Embryonic facial prominence (tissue), 1 donor: Measurements from ENCODE around the gene FAM20C.
"Not testable (repeated sequence)": the region's sequence is repeated elsewhere in the genome, so short reads cannot be mapped to it uniquely, and the experiment has no call there.

Experiments
- DNase-seq: peaks from one replicate; pipeline ENCODE4 v3.0.0-alpha.2; 2016; ENCODE audit errors: extremely low spot score

Gene FAM20C

GRCh38 chr7:191105-191980 lies 1.0 kb upstream of the FAM20C start:
- DNase-seq: no peak

- no peak for DNase-seq
Measured at GRCh38 chr7:192701-193480, 520 bp downstream of the FAM20C start.

GRCh38 chr7:193481-194251 lies 1.3 kb downstream of the FAM20C start:
- no peak for DNase-seq

DNA sequence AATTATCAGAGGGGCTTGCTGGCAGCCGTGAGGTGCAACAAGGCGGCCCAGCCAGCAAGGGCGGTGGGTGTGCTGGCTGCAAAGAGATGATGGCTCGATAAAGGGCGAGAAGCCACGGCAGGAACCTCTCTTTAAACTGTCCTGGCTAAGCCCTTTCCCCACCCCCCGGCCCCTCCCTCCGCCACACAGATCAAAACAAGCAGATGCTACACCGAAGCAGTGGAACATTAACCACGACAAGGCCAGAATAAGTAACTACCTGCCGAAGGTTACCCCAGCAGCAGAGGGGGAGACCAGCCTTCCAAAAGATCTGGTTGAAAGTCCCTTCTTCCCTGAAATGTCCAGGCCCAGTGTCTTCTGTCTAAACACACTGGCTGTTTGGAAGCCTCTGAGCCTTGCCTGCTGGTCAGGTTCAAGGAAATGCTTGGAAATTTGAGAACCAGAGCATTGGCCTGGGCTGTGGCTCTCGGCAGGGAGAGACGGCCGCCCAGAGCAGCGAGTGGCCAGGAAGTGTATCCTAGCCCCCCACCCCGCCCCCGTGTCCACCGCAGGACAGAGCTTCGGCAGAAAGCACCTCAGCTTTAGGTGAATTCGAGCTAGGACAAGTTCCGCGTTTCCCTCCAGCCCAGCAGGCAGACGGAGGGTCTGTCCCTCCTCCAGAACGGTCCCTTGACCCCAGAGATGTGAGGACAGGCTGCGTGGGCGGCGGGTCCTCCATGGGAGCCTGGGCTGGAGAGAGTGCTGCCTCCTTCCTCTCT lies 2.1 kb downstream of the FAM20C start:
- DNase-seq: no peak

GRCh38 chr7:195010-195829 lies 2.8 kb downstream of the FAM20C start:
- no peak for DNase-seq

- no peak for DNase-seq
Measured at GRCh38 chr7:195830-196128, 3.4 kb downstream of the FAM20C start.

GRCh38 chr7:196283-196682 lies 3.9 kb downstream of the FAM20C start:
- DNase-seq: no peak

DNA sequence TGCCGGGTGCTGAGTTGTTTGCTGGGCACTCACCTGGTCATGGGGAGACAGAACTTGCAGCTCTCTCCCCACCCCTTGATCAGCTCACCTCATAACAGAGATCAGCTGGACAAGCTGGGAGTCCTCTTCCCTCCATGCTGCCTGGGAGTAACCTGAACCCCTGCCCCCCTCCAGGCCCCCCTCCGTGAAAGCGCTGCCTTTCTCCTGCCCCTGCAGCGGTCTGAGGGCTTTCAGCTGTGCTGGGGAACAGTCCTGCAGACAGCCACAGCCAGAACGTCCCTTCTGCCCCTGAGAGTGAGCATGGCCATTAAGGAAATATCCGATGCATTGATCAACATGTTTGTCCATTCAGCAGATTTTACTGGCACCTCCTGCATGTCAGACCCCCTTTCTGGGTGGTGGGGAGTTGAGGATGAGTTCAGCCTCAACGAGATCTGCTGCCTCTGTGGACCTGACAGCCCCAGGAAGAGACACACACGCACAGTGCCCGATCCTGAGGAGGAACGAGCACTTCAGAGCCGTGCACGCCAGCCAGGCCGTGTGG lies 4.5 kb downstream of the FAM20C start:
- no peak for DNase-seq

DNA sequence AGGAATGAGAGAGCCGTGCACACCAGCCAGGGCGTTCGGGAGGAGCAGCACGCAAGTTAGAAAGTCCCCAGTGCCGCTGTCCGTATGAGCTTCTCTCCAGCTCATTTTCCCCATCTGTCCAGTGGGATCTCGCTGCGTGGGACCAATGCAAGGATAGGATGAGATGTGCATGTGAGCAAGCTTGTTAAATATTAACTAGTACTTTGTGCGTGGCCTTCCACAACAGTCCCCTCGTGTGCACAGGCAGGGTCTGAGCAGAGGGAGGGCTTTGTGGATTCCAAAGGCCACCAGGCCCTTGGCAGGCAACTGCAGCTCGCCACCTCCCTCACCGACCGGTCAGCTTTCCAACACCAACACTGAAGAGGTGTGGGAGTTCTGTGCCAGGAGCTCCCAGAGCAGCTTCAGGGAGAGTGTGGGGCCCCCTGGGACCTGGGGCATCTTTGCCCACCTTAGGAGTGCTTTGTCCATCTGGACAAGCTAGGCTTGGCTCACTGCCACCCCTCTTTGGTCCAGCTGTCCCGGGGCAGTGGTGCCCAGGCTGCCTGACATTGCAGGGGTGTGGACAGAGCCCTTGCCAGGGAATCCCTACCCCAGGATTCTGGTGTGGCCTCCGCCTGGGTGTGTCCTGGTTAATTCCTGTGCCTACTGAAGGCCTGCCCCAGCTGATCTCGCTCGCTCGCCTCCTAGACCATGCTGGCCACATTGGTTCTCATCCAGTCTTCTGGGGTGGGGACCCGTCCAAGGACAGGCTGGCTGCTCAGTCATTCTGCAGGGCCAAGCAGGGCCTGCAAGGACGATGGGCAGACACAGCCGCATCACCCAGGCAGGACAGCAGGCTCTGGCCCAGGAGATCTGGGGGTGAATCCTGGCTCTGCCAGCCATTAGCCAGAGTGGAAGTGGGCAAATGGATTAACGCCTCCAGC lies 5.3 kb downstream of the FAM20C start:
- no peak for DNase-seq

DNA sequence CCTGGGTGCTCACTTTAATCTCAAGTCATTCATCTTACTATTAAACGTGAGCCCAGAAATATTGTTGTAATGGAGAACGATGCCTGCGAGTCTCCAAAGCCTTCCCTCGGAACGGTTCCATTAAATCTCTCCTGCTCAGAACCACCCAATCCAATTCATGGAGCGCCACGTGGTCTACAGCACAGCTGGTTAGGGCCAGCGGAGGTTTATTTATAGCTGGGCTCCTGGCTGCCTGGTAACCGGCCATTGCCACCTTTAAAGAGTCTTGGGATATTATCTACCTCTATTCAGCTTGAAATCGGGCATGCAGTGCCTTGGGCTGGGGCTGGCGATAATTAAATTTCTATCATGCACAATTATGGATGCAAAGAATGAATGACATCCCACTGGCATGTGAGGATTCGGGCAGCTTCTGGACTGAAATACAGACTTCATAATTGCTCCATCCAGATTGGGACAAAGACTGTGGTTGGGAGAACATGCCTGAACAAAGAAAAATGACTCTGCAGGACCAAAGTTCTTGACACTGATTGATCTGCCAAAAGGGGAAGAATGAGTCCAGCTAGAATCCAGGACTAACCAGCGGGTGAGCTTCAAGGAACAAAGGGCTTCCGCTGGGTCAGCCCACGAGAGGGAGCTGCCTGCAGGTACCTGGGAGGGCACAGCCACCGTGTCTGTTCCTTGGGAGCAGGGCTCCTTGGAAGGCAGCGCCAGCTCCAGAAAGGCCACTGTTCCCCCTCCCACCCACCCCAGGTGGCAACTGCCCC lies 7.3 kb downstream of the FAM20C start:
- DNase-seq: no peak

- no peak for DNase-seq
Measured at GRCh38 chr7:200290-200689, 7.9 kb downstream of the FAM20C start.

GRCh38 chr7:200704-201103 lies 8.3 kb downstream of the FAM20C start:
- no peak for DNase-seq

- no peak for DNase-seq
Measured at GRCh38 chr7:204326-204725, 12.0 kb downstream of the FAM20C start.

DNA sequence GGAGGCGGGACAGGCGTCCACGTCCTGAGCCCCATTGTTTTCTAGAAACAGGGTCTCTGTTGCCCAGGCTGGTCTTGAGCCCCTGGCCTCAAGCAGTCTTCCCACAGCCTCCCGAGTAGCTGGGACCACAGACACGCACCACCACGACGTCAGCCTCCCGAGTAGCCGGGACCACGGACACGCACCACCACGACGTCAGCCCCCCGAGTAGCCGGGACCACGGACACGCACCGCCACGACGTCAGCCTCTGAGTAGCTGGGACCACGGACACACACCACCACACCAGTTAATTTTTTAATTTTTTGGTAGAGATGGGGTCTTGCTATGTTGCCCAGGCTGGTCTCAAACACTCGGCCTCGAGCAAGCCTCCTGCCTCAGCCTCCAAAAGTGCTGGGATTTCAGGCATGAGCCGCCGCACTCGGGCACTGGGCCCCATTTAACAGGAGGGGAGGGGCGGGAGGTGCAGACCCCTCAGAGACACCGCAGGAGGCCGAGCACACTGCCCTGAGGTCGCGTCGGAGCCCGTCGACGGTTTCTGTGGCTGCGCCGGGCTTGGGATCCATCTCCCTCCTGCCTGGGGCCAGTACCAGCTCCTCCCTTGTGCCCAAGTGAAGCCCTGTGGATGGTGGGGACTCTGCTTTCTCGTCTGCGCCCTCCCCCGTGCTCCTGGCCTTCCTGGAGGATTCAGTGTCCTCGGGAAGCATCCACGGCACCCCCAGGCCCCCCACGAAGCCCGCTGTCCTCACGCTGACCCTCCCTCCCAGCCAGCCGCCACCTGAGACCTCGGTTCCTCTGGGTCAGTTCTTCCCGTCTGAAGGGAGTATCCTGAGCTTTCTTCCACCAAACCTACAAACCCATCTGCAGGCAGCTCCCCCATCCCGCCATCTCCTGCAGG lies 13.0 kb downstream of the FAM20C start:
- DNase-seq: no peak

- not testable (repeated sequence) for DNase-seq
Measured at GRCh38 chr7:206351-206750, 14.0 kb downstream of the FAM20C start.

GRCh38 chr7:207418-208129 lies 15.2 kb downstream of the FAM20C start:
- DNase-seq: no peak

DNA sequence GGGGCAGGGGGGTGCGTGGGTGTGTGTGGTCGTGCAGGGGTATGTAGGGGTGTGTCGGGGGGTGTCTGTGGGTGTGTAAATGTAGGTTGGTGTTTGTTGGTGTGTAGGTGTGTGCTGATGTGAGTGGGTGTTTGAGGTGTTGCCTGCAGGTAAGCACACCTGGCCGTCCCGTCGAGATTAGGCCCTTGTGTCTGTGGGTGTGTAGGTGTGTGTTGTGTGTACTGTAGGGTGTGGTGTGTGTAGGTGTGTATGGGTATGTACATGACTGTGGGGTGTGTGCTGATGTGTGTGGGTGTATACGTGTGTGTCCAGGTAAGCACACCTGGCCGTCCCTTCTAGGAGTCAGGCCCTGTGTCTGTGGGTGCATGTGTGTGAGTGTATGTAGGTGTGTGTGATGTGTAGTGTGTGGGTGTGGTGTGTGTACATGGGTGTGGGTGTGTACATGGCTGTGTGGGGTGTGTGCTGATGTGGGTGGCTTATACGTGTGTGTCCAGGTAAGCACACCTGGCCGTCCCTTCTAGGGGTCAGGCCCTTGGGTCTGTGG lies 15.8 kb downstream of the FAM20C start:
- no peak for DNase-seq
